Heart right ventricle (tissue), 16 donors: ENCODE results near the gene CLMN. TPM values are rescaled to one million over a fixed set of nuclear protein-coding genes. Genes with fewer than 3 reads are reported as not detected.

ENCODE experiments used
- ATAC-seq, 8 donors: fragments of 200-7000 bp; cut with Tn5 transposase; one replicate each; pipeline ENCODE4 v1.9.1; 2020; ENCODE audit warnings: mild to moderate bottlenecking in 8 of 8, moderate library complexity in 8 of 8, moderate number of reproducible peaks in 1 of 8
- DNase-seq, 2 donors: peaks; one replicate each; pipeline ENCODE4 v3.0.0-alpha.2; 2020
- H3K27ac ChIP-seq, 10 donors: fragments of 200-600 bp; sonication (generic) in 2 of 10; one replicate each; pipeline versions ENCODE4 v1.5.0 to v1.8.0; 2020 to 2022; ENCODE audit warnings: mild to moderate bottlenecking in 3 of 10
- H3K27me3 ChIP-seq, 7 donors: fragments of 200-600 bp; one replicate each; pipeline ENCODE4 v1.8.0; 2021 to 2022; ENCODE audit warnings: mild to moderate bottlenecking in 2 of 7
- H3K36me3 ChIP-seq, 9 donors: fragments of 200-600 bp; sonication (generic) in 1 of 9; one replicate each; pipeline versions ENCODE4 v1.5.0 to v1.8.0; 2020 to 2022; ENCODE audit warnings: mild to moderate bottlenecking in 2 of 9
- H3K4me1 ChIP-seq, 9 donors: fragments of 200-600 bp; sonication (generic) in 1 of 9; one replicate each; pipeline versions ENCODE4 v1.5.0 to v1.8.0; 2020 to 2022; ENCODE audit warnings: mild to moderate bottlenecking in 4 of 9
- H3K4me3 ChIP-seq, 10 donors: fragments of 200-600 bp; sonication (generic) in 2 of 10; one replicate each; pipeline versions ENCODE4 v1.5.0 to v1.8.0; 2020 to 2022; ENCODE audit warnings: mild to moderate bottlenecking in 7 of 10, moderate library complexity in 2 of 10
- H3K9me3 ChIP-seq, 11 donors: fragments of 200-600 bp in 10 of 11; sonication (generic) in 2 of 11; one replicate each; pipeline versions ENCODE4 v1.5.0 to v1.8.0; 2013 to 2022; ENCODE audit warnings: mild to moderate bottlenecking in 2 of 11, control low read depth in 1 of 11, moderate library complexity in 1 of 11
- WGBS, 2 donors: extraction: QIAGEN DNeasy Blood & Tissue Kit; methylation state at CpG; one replicate each; pipeline ENCODE4 v1.1.7; 2013; ENCODE audit warnings: inconsistent platforms in 1 of 2; 5-methylcytosine and 5-hydroxymethylcytosine counted together
- intact Hi-C, 10 donors: fragments of 100-400 bp; cut with DNase I; formaldehyde crosslinking; loops; one replicate each; pipeline versions ENCODE4 v1.11.1 to v1.14.2; 2022
- long read RNA-seq, 3 donors: library from polyadenylated mRNA; unstranded; transcript quantifications; one replicate each; pipeline ENCODE4 v2.0.0, GENCODE V29; 2020 to 2021
- polyA plus RNA-seq, 2 donors: library from polyadenylated mRNA; stranded (reverse); fragments of 200-250 nt; gene quantifications; one replicate each; pipeline ENCODE4 v1.2.3, GENCODE V29; 2013
- total RNA-seq, 10 donors: library from RNA; stranded (reverse); fragmentation: NEBNext Ultra II Directional in 3 of 10; extraction: Animal tissue kit (Norgen Biotek cat#: 25700) in 3 of 10; gene quantifications; one replicate each; pipeline versions ENCODE4 v1.2.1 to v1.2.4, GENCODE V29; 2021 to 2023
- TF ChIP-seq, protein P1 (sequence below), 9 donors: fragments of 200-600 bp; sonication (generic) in 2 of 9; IDR thresholded peaks; one replicate each; pipeline versions ENCODE4 v1.5.0 to v1.8.0; 2021 to 2022; ENCODE audit warnings: antibody characterized with exemption in 9 of 9, mild to moderate bottlenecking in 5 of 9, moderate library complexity in 1 of 9
- donor health status: Arrhythmogenic right ventricular cardiomyopathy.
- donor health status: ischemic (EF 13 %, LVEDD 7.1; RV severe dilation, severe dysfunction).
- donor health status: healthy with polysubstance abuse.
- donor health status: DM: no; HTN: yes; CAD: no.
- donor health status: DM: no; HTN: no; CAD: no.
- donor health status: ischemic (EF 25% LVEDD 6.9; RV normal size, moderate dysfunction).
- donor health status: ischemic (EF 25% LVEDD 5.7; RV mildly dilated, moderate dysfunction).
- donor health status: healthy.
- donor health status: DM: yes; HTN: yes; CAD: no.
- donor health status: Ischemic cardiomyopathy.
- donor health status: ischemic (EF 35%, LVEDD 5.7; RV mildly dilated, moderate dysfunction).
- donor health status: nonischemic (EF 11% LVEDD 7.7; RV severe dilation, severe dysfunction).
- donor health status: DM: yes; HTN: yes; CAD: no.
- donor health status: PGD.
- donor health status: ischemic (EF 29% LVEDD 5.4; RV normal size, mild dysfunction).
- donor health status: nonischemic (EF 23%, LVEDD 6.1; RV moderate dilation, normal function).

The CLMN gene, protein sequence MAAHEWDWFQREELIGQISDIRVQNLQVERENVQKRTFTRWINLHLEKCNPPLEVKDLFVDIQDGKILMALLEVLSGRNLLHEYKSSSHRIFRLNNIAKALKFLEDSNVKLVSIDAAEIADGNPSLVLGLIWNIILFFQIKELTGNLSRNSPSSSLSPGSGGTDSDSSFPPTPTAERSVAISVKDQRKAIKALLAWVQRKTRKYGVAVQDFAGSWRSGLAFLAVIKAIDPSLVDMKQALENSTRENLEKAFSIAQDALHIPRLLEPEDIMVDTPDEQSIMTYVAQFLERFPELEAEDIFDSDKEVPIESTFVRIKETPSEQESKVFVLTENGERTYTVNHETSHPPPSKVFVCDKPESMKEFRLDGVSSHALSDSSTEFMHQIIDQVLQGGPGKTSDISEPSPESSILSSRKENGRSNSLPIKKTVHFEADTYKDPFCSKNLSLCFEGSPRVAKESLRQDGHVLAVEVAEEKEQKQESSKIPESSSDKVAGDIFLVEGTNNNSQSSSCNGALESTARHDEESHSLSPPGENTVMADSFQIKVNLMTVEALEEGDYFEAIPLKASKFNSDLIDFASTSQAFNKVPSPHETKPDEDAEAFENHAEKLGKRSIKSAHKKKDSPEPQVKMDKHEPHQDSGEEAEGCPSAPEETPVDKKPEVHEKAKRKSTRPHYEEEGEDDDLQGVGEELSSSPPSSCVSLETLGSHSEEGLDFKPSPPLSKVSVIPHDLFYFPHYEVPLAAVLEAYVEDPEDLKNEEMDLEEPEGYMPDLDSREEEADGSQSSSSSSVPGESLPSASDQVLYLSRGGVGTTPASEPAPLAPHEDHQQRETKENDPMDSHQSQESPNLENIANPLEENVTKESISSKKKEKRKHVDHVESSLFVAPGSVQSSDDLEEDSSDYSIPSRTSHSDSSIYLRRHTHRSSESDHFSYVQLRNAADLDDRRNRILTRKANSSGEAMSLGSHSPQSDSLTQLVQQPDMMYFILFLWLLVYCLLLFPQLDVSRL
- 10 to 100 TPM in 2 of 10 donors, 1 to 10 TPM in 8; 3.7 to 14.5 (median 5.9) TPM for total RNA-seq
- 1 to 10 TPM; 2.6 to 6.1 TPM for polyA plus RNA-seq
- long read RNA-seq, donor 1, partial matches to known transcripts, result 4 of 5 reads
- long read RNA-seq, donor 1, other reads (novel, unspliced or antisense), result 1 of 5 reads
- long read RNA-seq, donor 2, full-length matches to known transcripts, result 2 of 6 reads
- long read RNA-seq, donor 2, partial matches to known transcripts, result 4 of 6 reads
- long read RNA-seq, donor 2, other reads (novel, unspliced or antisense), result 0 of 6 reads
- long read RNA-seq, donor 3, full-length matches to known transcripts, result 3 of 22 reads
- long read RNA-seq, donor 3, partial matches to known transcripts, result 15 of 22 reads
- long read RNA-seq, donor 3, other reads (novel, unspliced or antisense), result 4 of 22 reads

DNA sequence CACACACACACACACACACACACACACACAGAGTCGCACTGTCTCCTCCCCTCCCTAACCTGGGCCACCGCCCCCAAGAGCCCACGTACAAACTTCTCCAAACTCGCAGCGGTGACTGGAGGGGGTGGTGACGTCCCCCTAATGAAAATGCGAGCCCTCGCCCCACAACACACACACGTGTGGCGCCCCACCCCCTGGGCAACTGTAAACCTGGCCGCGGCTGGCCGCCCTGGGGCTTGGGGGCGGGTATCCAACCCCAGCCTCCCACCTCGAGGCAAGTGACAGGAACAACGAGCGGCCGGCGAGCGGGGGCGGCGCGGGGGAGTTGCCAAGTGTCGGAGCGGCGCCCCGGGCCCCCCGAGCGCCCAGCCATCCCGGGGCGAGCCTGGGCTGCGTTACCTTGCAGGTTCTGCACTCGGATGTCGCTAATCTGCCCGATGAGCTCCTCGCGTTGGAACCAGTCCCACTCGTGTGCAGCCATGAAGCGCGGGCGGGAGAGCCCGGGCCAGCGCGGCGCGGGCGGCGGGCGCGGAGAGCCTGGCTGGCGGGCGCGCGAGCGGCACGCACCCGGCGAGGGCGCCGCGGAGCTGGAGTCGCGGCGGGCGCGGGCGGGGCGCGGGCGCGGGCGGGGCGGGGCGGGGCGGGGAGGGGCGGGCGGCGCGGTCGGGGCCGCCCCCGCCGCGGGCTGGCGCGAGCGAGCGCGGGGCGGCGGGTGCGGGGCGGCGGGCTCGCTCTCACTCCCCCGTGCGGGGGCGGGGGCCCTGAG is at the start of gene CLMN:
Gene CLMN (minus strand): TSS at position 597 of the 766 bp plus-strand sequence. CDS start 116 bp downstream, at position 481.
- peak within 1 kb of the TSS; percentile 73 to 88 (median 83) for H3K27ac ChIP-seq
- DNase-seq (peak; percentile 21 to 44), ATAC-seq (peak; percentile 30 to 78 (median 44))
- H3K4me3 ChIP-seq, result peak within 1 kb of the TSS; percentile 77 to 96 (median 89)
- TF ChIP-seq, protein P1, sequence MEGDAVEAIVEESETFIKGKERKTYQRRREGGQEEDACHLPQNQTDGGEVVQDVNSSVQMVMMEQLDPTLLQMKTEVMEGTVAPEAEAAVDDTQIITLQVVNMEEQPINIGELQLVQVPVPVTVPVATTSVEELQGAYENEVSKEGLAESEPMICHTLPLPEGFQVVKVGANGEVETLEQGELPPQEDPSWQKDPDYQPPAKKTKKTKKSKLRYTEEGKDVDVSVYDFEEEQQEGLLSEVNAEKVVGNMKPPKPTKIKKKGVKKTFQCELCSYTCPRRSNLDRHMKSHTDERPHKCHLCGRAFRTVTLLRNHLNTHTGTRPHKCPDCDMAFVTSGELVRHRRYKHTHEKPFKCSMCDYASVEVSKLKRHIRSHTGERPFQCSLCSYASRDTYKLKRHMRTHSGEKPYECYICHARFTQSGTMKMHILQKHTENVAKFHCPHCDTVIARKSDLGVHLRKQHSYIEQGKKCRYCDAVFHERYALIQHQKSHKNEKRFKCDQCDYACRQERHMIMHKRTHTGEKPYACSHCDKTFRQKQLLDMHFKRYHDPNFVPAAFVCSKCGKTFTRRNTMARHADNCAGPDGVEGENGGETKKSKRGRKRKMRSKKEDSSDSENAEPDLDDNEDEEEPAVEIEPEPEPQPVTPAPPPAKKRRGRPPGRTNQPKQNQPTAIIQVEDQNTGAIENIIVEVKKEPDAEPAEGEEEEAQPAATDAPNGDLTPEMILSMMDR (IDR thresholded peaks at IDR 0.05), result no peak
- H3K9me3 ChIP-seq, result no peaks in the 10 kb centered on the region
- H3K27me3 ChIP-seq, result peaks cover 0 to 13% (median 0%) of the 10 kb centered on the region in 7 donors
- H3K36me3 ChIP-seq, result no peaks in the 10 kb centered on the region
- 1% methylated on average over 52 to 95 of the region's 98 CpGs for WGBS, 2 donors
- peaks cover 0 to 52% (median 19%) of the 10 kb centered on the region in 9 donors for H3K4me1 ChIP-seq
- intact Hi-C loops, result loop anchor here in 3 of 10 donors (2.0 to 10.0 kb wide), 6 partner anchors 38 to 135 kb away; no protein-coding TSS in a partner anchor

DNA sequence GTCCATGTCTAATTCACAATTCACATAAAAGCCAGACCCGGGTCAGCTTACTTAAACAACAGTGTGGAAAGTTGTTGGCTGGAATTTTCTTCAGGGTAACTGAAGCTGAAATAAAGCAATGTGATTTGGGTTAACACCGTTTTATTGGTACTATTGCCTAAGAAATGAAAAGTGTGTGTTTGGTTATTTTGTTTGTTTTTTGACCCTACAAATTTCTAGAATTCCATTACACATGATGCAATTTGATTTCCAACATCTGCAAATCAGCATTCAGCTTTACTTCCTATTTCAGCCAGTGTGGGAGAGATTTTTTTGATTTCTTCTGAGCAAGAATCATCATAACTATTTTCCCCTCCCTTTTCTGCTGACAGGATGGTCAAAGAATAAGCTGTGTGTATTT is 45.7 kb upstream of the CLMN start:
- 75 to 83% methylated on average over 2 of the region's 2 CpGs for WGBS, 2 donors
- H3K27ac ChIP-seq, result no peak overlapping the region
- no peaks in the 10 kb centered on the region for H3K9me3 ChIP-seq

GRCh38 chr14:95364481-95365209 is 44.9 kb upstream of the CLMN start:
- Histone ChIP-seq H3K4me1 (peaks cover 0 to 42% (median 4%) of the 10 kb centered on the region in 9 donors), H3K36me3 (no peaks in the 10 kb centered on the region), H3K27ac (no peak overlapping the region), H3K9me3 (no peaks in the 10 kb centered on the region), H3K27me3 (peaks cover 0 to 41% (median 33%) of the 10 kb centered on the region in 7 donors), H3K4me3 (no peak overlapping the region)
- intact Hi-C loops, result loop anchor here in 1 of 10 donors (5.0 kb wide), 1 partner anchor 43 kb away; no protein-coding TSS in a partner anchor
- ATAC-seq (no peak), DNase-seq (no peak)
- TF ChIP-seq, protein P1 (IDR thresholded peaks at IDR 0.05), result no peak
- 80% methylated on average over 7 of the region's 7 CpGs for WGBS, 2 donors

More for the DNA sequence above, 45.7 kb upstream of the CLMN start:
- intact Hi-C loops, result no loop called here
- H3K27me3 ChIP-seq, result peaks cover 0 to 35% (median 33%) of the 10 kb centered on the region in 7 donors
- TF ChIP-seq, protein P1 (IDR thresholded peaks at IDR 0.05), result no peak
- no peak for DNase-seq
- H3K4me3 ChIP-seq, result no peak overlapping the region
- no peak for ATAC-seq
- H3K4me1 ChIP-seq, result peaks cover 0 to 39% (median 4%) of the 10 kb centered on the region in 9 donors
- no peaks in the 10 kb centered on the region for H3K36me3 ChIP-seq
